H9 (cell line): ENCODE results near the gene COPS8. TPM values are rescaled to one million over a fixed set of nuclear protein-coding genes. Genes with fewer than 3 reads are reported as not detected.

Experiments used
- DNase-seq: peaks from one replicate; pipeline ENCODE4 v3.0.0-alpha.2; 2017
- H2AFZ ChIP-seq: one replicate; pipeline ENCODE4 v1.6.1; 2013; ENCODE audit warnings: mild to moderate bottlenecking, low read length, control low read depth, moderate library complexity
- H2AK5ac ChIP-seq: 2 replicates; pipeline ENCODE4 v1.6.1; 2013; ENCODE audit warnings: low read length, control low read depth, mixed read lengths; ENCODE audit not compliant: insufficient read length
- H2BK120ac ChIP-seq: one replicate; pipeline ENCODE4 v1.6.1; 2013; ENCODE audit warnings: low read depth, mild to moderate bottlenecking, low read length, control low read depth, inconsistent platforms; ENCODE audit not compliant: poor library complexity, severe bottlenecking
- H2BK12ac ChIP-seq: 2 replicates; pipeline ENCODE4 v1.6.1; 2013; ENCODE audit warnings: low read length, control low read depth, mixed read lengths, low read depth; ENCODE audit not compliant: insufficient read length
- H2BK15ac ChIP-seq: 2 replicates; pipeline ENCODE4 v1.6.1; 2013; ENCODE audit warnings: low read depth, low read length, control low read depth
- H2BK20ac ChIP-seq: one replicate; pipeline ENCODE4 v1.6.1; 2013; ENCODE audit warnings: low read depth, mild to moderate bottlenecking, low read length, control low read depth, inconsistent platforms; ENCODE audit not compliant: poor library complexity, severe bottlenecking
- H2BK5ac ChIP-seq: 2 replicates; pipeline ENCODE4 v1.6.1; 2013; ENCODE audit warnings: low read length, control low read depth, mixed read lengths; ENCODE audit not compliant: insufficient read length
- H3K14ac ChIP-seq: 2 replicates; pipeline ENCODE4 v1.6.1; 2013; ENCODE audit warnings: low read length, control low read depth; ENCODE audit not compliant: insufficient read depth
- H3K18ac ChIP-seq: 2 replicates; pipeline ENCODE4 v1.6.1; 2013; ENCODE audit warnings: low read depth, mild to moderate bottlenecking, mixed read lengths, low read length, control low read depth; ENCODE audit not compliant: insufficient read length
- H3K23ac ChIP-seq: 2 replicates; pipeline ENCODE4 v1.6.1; 2013; ENCODE audit warnings: low read length, control low read depth, mixed read lengths, low read depth; ENCODE audit not compliant: insufficient read length
- H3K23me2 ChIP-seq: 2 replicates; pipeline ENCODE4 v1.6.1; 2013; ENCODE audit warnings: low read depth, mild to moderate bottlenecking, mixed read lengths, low read length, control low read depth; ENCODE audit not compliant: insufficient read length, poor library complexity, severe bottlenecking
- H3K27ac ChIP-seq: 2 replicates; pipeline ENCODE4 v1.5.1; 2013; ENCODE audit warnings: low read length, control low read depth, mixed read lengths, low read depth; ENCODE audit not compliant: insufficient read length
- H3K27me3 ChIP-seq: 2 replicates; pipeline ENCODE4 v1.6.1; 2013; ENCODE audit warnings: low read length, control low read depth, inconsistent platforms; ENCODE audit not compliant: insufficient read depth
- H3K4ac ChIP-seq: 2 replicates; pipeline ENCODE4 v1.6.1; 2013; ENCODE audit warnings: low read depth, mild to moderate bottlenecking, control low read depth, inconsistent platforms, low read length, moderate library complexity
- H3K4me1 ChIP-seq: 2 replicates; pipeline ENCODE4 v1.6.1; 2013; ENCODE audit warnings: low read length, control low read depth, inconsistent platforms; ENCODE audit not compliant: insufficient read depth
- H3K4me2 ChIP-seq: 2 replicates; pipeline ENCODE4 v1.6.1; 2013; ENCODE audit warnings: low read length, control low read depth, mixed read lengths; ENCODE audit not compliant: insufficient read length, insufficient read depth
- H3K56ac ChIP-seq: 2 replicates; pipeline ENCODE4 v1.6.1; 2013; ENCODE audit warnings: low read depth, mild to moderate bottlenecking, mixed read lengths, low read length, control low read depth; ENCODE audit not compliant: insufficient read length
- H3K79me1 ChIP-seq: 2 replicates; pipeline ENCODE4 v1.6.1; 2013; ENCODE audit warnings: low read depth, mild to moderate bottlenecking, moderate library complexity, low read length, control low read depth, inconsistent platforms; ENCODE audit not compliant: insufficient read depth, poor library complexity, severe bottlenecking
- H3K79me2 ChIP-seq: 2 replicates; pipeline ENCODE4 v1.6.1; 2013; ENCODE audit warnings: low read length, control low read depth, inconsistent platforms; ENCODE audit not compliant: insufficient read depth
- H3K9ac ChIP-seq: 2 replicates; pipeline ENCODE4 v1.6.1; 2013; ENCODE audit warnings: low read length, control low read depth, mixed read lengths; ENCODE audit not compliant: insufficient read length; ENCODE audit errors: extremely low read depth
- H3K9me3 ChIP-seq: one replicate; pipeline ENCODE4 v1.6.1; 2013; ENCODE audit warnings: low read depth, low read length, inconsistent platforms; ENCODE audit not compliant: control insufficient read depth
- H3T11ph ChIP-seq: one replicate; pipeline ENCODE4 v1.6.1; 2013; ENCODE audit warnings: mild to moderate bottlenecking, low read length, control low read depth, inconsistent platforms
- H4K20me1 ChIP-seq: one replicate; pipeline ENCODE4 v1.6.1; 2013; ENCODE audit not compliant: control insufficient read depth, insufficient read length, insufficient read depth
- H4K5ac ChIP-seq: 2 replicates; pipeline ENCODE4 v1.6.1; 2013; ENCODE audit warnings: low read depth, mild to moderate bottlenecking, mixed read lengths, low read length, control low read depth; ENCODE audit not compliant: insufficient read length
- H4K8ac ChIP-seq: replicated peaks from 2 replicates; pipeline ENCODE4 v1.6.1; 2013; ENCODE audit warnings: low read length, control low read depth, mixed read lengths, low read depth; ENCODE audit not compliant: insufficient read length
- H4K91ac ChIP-seq: 2 replicates; pipeline ENCODE4 v1.6.1; 2013; ENCODE audit warnings: low read depth, mild to moderate bottlenecking, moderate library complexity, mixed read lengths, low read length, control low read depth; ENCODE audit not compliant: insufficient read length
- H3K27ac Mint-ChIP-seq, 3 experiments: 2 replicates in 2 of 3; 3 replicates in 1 of 3; pipeline ENCODE4 v1.8.0; 2020 to 2021; ENCODE audit warnings: mixed read lengths in 3 of 3, mild to moderate bottlenecking in 1 of 3, moderate library complexity in 1 of 3
- H3K27me3 Mint-ChIP-seq: 2 replicates; pipeline ENCODE4 v1.8.0; 2021; ENCODE audit warnings: low read depth, mild to moderate bottlenecking, moderate library complexity, mixed read lengths
- H3K36me3 Mint-ChIP-seq, 3 experiments: 2 replicates in 2 of 3; 3 replicates in 1 of 3; pipeline ENCODE4 v1.8.0; 2020 to 2021; ENCODE audit warnings: low read depth in 3 of 3, mixed read lengths in 3 of 3; ENCODE audit not compliant: insufficient read depth in 1 of 3
- H3K4me1 Mint-ChIP-seq, 2 experiments: 2 replicates each; pipeline ENCODE4 v1.8.0; 2020; ENCODE audit warnings: mixed read lengths in 2 of 2
- H3K4me3 Mint-ChIP-seq, 2 experiments: 2 replicates in 1 of 2; 3 replicates in 1 of 2; pipeline ENCODE4 v1.8.0; 2020 to 2021; ENCODE audit warnings: mild to moderate bottlenecking in 2 of 2, mixed read lengths in 2 of 2, moderate library complexity in 1 of 2
- H3K9me3 Mint-ChIP-seq, 2 experiments: 2 replicates in 1 of 2; 3 replicates in 1 of 2; pipeline ENCODE4 v1.8.0; 2020; ENCODE audit warnings: mild to moderate bottlenecking in 2 of 2, mixed read lengths in 2 of 2, moderate library complexity in 1 of 2
- WGBS: extraction: QIAGEN DNeasy Blood & Tissue Kit; methylation state at CpG from one replicate; pipeline ENCODE4 v1.1.7; 2013; ENCODE audit warnings: missing lambda C conversion rate, low lambda C conversion rate, mixed read lengths; ENCODE audit not compliant: insufficient read length; ENCODE audit errors: extremely low coverage; 5-methylcytosine and 5-hydroxymethylcytosine counted together
- total RNA-seq: library from RNA; stranded (reverse); gene quantifications from 2 replicates; pipeline ENCODE4 v1.2.1, GENCODE V29; 2021
- TF ChIP-seq, protein P1 (sequence below): fragments of 200-600 bp; sonication (generic); conservative IDR thresholded peaks from 3 replicates; pipeline ENCODE4 v1.8.0; 2021; ENCODE audit warnings: antibody characterized with exemption, mild to moderate bottlenecking

Gene COPS8
- total RNA-seq, 1 experiment from 2014 or later = 65.2 TPM

DNA sequence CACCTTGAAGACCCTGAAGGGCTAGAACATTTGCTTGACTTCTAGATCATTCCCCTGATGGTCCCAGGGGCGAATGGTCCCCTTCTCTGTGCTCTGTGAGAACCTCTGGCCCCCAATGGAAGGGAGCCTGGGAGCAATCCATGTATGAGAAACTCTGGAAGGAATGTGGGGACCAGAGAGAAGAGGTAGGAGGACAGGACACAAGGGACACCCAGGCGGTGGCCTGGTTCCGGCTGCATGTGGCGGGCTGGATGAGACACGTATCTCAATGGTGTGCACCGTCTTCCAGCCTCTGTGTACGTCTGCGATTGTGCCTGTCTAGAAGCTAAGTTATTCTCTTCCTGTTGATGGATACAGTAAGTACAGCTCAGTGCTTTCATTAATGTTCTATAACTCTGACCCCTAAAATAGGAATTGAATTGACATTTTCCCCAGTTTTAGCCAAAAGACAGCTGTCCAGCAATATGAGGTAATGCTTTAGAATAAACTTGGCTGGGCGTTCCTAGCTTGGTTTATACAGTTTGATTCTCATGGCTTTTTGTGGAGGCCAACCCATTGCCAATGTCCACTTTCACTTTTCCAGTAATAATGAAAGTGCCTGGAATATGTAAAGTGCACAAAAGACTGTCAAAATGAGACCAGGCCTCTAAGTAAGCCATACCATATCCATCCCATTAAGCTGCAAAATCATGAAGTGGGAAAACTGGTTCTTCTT, 30.1 kb upstream of the COPS8 start:
- Histone ChIP-seq H4K91ac (no peak overlapping the region), H2BK12ac (no peak overlapping the region), H3K27ac (no peak overlapping the region), H2BK15ac (no peak overlapping the region), H3K9me3 (no peaks in the 10 kb centered on the region), H3K23ac (no peak overlapping the region), H4K5ac (no peak overlapping the region), H2AFZ (no peak overlapping the region), H2AK5ac (no peak overlapping the region), H2BK5ac (no peak overlapping the region), H4K20me1 (no peaks in the 10 kb centered on the region), H3K79me1 (no peaks in the 10 kb centered on the region), H3T11ph (no peak overlapping the region), H3K27me3 (no peaks in the 10 kb centered on the region), H3K79me2 (no peaks in the 10 kb centered on the region), H2BK20ac (no peak overlapping the region), H3K4me2 (no peak overlapping the region), H3K56ac (no peak overlapping the region), H3K14ac (0 out of 2 replicates have a peak overlapping the region, but pooled peaks have one; percentile 15), H4K8ac (no peak overlapping the region), H2BK120ac (no peak overlapping the region), H3K18ac (no peak overlapping the region), H3K4ac (no peak overlapping the region), H3K23me2 (no peaks in the 10 kb centered on the region), H3K4me1 (no peaks in the 10 kb centered on the region; the same call in 1 of the 2 replicates), H3K9ac (no peak overlapping the region)
- Mint-ChIP-seq H3K36me3 (no peaks in the 10 kb centered on the region), H3K27ac (no peak overlapping the region), H3K9me3 (peaks cover 0 to 4% of the 10 kb centered on the region in 2 experiments; a peak in 1 of 5 replicates), H3K4me1 (peaks cover 7 to 17% of the 10 kb centered on the region in 2 experiments), H3K27me3 (peaks cover 2% of the 10 kb centered on the region; the same call in 1 of the 2 replicates), H3K4me3 (no peak overlapping the region)
- no CpG with 5 or more reads among the region's 9 CpGs for WGBS
- TF ChIP-seq, protein P1, sequence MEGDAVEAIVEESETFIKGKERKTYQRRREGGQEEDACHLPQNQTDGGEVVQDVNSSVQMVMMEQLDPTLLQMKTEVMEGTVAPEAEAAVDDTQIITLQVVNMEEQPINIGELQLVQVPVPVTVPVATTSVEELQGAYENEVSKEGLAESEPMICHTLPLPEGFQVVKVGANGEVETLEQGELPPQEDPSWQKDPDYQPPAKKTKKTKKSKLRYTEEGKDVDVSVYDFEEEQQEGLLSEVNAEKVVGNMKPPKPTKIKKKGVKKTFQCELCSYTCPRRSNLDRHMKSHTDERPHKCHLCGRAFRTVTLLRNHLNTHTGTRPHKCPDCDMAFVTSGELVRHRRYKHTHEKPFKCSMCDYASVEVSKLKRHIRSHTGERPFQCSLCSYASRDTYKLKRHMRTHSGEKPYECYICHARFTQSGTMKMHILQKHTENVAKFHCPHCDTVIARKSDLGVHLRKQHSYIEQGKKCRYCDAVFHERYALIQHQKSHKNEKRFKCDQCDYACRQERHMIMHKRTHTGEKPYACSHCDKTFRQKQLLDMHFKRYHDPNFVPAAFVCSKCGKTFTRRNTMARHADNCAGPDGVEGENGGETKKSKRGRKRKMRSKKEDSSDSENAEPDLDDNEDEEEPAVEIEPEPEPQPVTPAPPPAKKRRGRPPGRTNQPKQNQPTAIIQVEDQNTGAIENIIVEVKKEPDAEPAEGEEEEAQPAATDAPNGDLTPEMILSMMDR = no peak
- no peak for DNase-seq
